ENCODE measurements around the gene LIMS3.
"Not testable (repeated sequence)": the region's sequence is repeated elsewhere in the genome, so short reads cannot be mapped to it uniquely, and the experiment has no call there.

LIMS3 gene

GRCh38 chr2:109898462-109899336, at the start of gene LIMS3:
Gene LIMS3 (plus strand): TSS chr2:109898688. CDS start chr2:109898729, 41 bp downstream.
- DNase-seq (ENCODE audit: low spot score): not testable (repeated sequence)

GRCh38 chr2:109871129-109871751, 27.2 kb upstream of the LIMS3 start:
- DNase-seq (ENCODE audit: low spot score): not testable (repeated sequence)

GRCh38 chr2:109876625-109877024, 21.9 kb upstream of the LIMS3 start:
- not testable (repeated sequence) for DNase-seq (ENCODE audit: low spot score)

GRCh38 chr2:109882112-109882511, 16.4 kb upstream of the LIMS3 start:
- not testable (repeated sequence) for DNase-seq (ENCODE audit: low spot score)

- not testable (repeated sequence) for DNase-seq (ENCODE audit: low spot score)
These were observed 10.1 kb upstream of the LIMS3 start for GRCh38 chr2:109888414-109888813.

- DNase-seq (ENCODE audit: low spot score): not testable (repeated sequence)
These were observed 8.6 kb upstream of the LIMS3 start for GRCh38 chr2:109889909-109890308.

- DNase-seq (ENCODE audit: low spot score): not testable (repeated sequence)
These were observed 7.5 kb upstream of the LIMS3 start for GRCh38 chr2:109891024-109891423.

GRCh38 chr2:109893736-109894135, 4.8 kb upstream of the LIMS3 start:
- DNase-seq (ENCODE audit: low spot score): not testable (repeated sequence)

- DNase-seq (ENCODE audit: low spot score): not testable (repeated sequence)
These were observed 4.3 kb upstream of the LIMS3 start for GRCh38 chr2:109894141-109894540.

- DNase-seq (ENCODE audit: low spot score): not testable (repeated sequence)
These were observed 3.2 kb upstream of the LIMS3 start for GRCh38 chr2:109895090-109895869.

GRCh38 chr2:109896212-109896611, 2.3 kb upstream of the LIMS3 start:
- not testable (repeated sequence) for DNase-seq (ENCODE audit: low spot score)

- DNase-seq (ENCODE audit: low spot score): not testable (repeated sequence)
These were observed 573 bp upstream of the LIMS3 start for GRCh38 chr2:109897769-109898461.

- not testable (repeated sequence) for DNase-seq (ENCODE audit: low spot score)
These were observed 7.3 kb downstream of the LIMS3 start for GRCh38 chr2:109905796-109906195.

- not testable (repeated sequence) for DNase-seq (ENCODE audit: low spot score)
These were observed 10.1 kb downstream of the LIMS3 start for GRCh38 chr2:109908626-109909025.

- DNase-seq (ENCODE audit: low spot score): not testable (repeated sequence)
These were observed 12.3 kb downstream of the LIMS3 start for GRCh38 chr2:109910789-109911188.

- DNase-seq (ENCODE audit: low spot score): not testable (repeated sequence)
These were observed 15.4 kb downstream of the LIMS3 start for GRCh38 chr2:109913911-109914310.

GRCh38 chr2:109914552-109914951, 16.1 kb downstream of the LIMS3 start:
- not testable (repeated sequence) for DNase-seq (ENCODE audit: low spot score)

- DNase-seq (ENCODE audit: low spot score): not testable (repeated sequence)
These were observed 17.3 kb downstream of the LIMS3 start for GRCh38 chr2:109915830-109916229.

GRCh38 chr2:109920162-109920561, 21.7 kb downstream of the LIMS3 start:
- DNase-seq (ENCODE audit: low spot score): not testable (repeated sequence)

GRCh38 chr2:109921543-109922384, 23.3 kb downstream of the LIMS3 start:
- DNase-seq (ENCODE audit: low spot score): not testable (repeated sequence)

- not testable (repeated sequence) for DNase-seq (ENCODE audit: low spot score)
These were observed 26.0 kb downstream of the LIMS3 start for GRCh38 chr2:109924481-109924880.
